Vagina (tissue), 2 donors: ENCODE measurements around the gene DNMBP. TPM values are rescaled to one million over a fixed set of nuclear protein-coding genes. Genes with fewer than 3 reads are reported as not detected.
"Not testable (repeated sequence)": the region's sequence is repeated elsewhere in the genome, so short reads cannot be mapped to it uniquely, and the experiment has no call there.

ENCODE experiments used
- DNase-seq, 2 donors: peaks; one replicate each; pipeline ENCODE4 v3.0.0-alpha.2; 2017; ENCODE audit errors: extremely low spot score in 2 of 2
- H3K27ac ChIP-seq: fragments of 200-600 bp; sonication (generic); one replicate; pipeline ENCODE4 v1.5.1; 2019
- H3K27me3 ChIP-seq: fragments of 200-600 bp; sonication (generic); one replicate; pipeline ENCODE4 v1.5.1; 2019
- H3K36me3 ChIP-seq, 2 donors: fragments of 200-600 bp; sonication (generic); one replicate each; pipeline ENCODE4 v1.5.1; 2017 to 2019
- H3K4me1 ChIP-seq: fragments of 200-600 bp; sonication (generic); one replicate; pipeline ENCODE4 v1.5.1; 2019
- H3K4me3 ChIP-seq, 2 donors: fragments of 200-600 bp; sonication (generic); 1 replicate in 1 of 2; 2 replicates in 1 of 2; pipeline ENCODE4 v1.5.1; 2016 to 2019
- H3K9me3 ChIP-seq: fragments of 200-600 bp; sonication (generic); one replicate; pipeline ENCODE4 v1.5.1; 2019
- POLR2A ChIP-seq, 2 donors: fragments of 450-650 bp; IDR thresholded peaks; one replicate each; pipeline ENCODE4 v1.6.1; 2017; ENCODE audit warnings: antibody characterized with exemption in 2 of 2, mild to moderate bottlenecking in 2 of 2, moderate library complexity in 2 of 2
- POLR2AphosphoS5 ChIP-seq, 2 donors: sonication (generic); formaldehyde crosslinking; IDR thresholded peaks; one replicate each; pipeline ENCODE4 v1.9.0; 2017; ENCODE audit warnings: antibody characterized with exemption in 2 of 2, mild to moderate bottlenecking in 2 of 2, low read depth in 1 of 2; ENCODE audit not compliant: insufficient read depth in 1 of 2
- intact Hi-C: fragments of 100-400 bp; cut with DNase I; formaldehyde crosslinking; loops from one replicate; pipeline ENCODE4 v1.15.1; 2023
- total RNA-seq: library from RNA; depleted of rRNA; stranded (reverse); fragments of >200 nt; gene quantifications from one replicate; pipeline ENCODE4 v1.2.3, GENCODE V29; 2016
- TF ChIP-seq, protein P1 (sequence below), 3 experiments: fragments of 450-650 bp in 2 of 3; fragments of 200-600 bp in 1 of 3; sonication (generic) in 1 of 3; IDR thresholded peaks; one replicate each; pipeline ENCODE4 v1.5.1; 2017 to 2019; ENCODE audit warnings: antibody characterized with exemption in 3 of 3, mild to moderate bottlenecking in 2 of 3, moderate library complexity in 2 of 3

DNMBP gene
- total RNA-seq, 1 donor from 2014 or later = 31.9 TPM

DNA sequence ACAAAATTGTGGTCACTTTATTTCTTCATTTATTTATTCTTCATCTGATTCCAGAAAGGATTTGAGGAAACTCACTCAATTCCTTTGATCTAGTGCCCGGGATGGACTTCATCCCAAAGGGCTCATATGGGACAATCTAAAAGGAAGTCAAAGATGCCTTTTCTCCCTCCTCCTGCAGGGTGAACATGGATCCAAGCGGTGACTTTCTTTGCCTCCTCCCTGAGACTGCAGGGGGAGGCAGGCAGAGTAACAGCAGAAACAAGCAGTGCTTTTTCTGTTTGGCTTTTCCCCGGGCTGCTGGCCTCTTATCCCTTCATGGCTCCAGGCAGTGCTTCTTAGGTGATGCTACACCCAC, 10.0 kb upstream of the DNMBP start:
- H3K27me3 ChIP-seq = no peaks in the 10 kb centered on the region
- DNase-seq = no peak
- H3K9me3 ChIP-seq = no peaks in the 10 kb centered on the region
- H3K27ac ChIP-seq = no peak overlapping the region
- intact Hi-C loops = no loop called here
- no peaks in the 10 kb centered on the region for H3K36me3 ChIP-seq
- peaks cover 4% of the 10 kb centered on the region for H3K4me1 ChIP-seq
- no peak overlapping the region for H3K4me3 ChIP-seq
- TF ChIP-seq, protein P1, sequence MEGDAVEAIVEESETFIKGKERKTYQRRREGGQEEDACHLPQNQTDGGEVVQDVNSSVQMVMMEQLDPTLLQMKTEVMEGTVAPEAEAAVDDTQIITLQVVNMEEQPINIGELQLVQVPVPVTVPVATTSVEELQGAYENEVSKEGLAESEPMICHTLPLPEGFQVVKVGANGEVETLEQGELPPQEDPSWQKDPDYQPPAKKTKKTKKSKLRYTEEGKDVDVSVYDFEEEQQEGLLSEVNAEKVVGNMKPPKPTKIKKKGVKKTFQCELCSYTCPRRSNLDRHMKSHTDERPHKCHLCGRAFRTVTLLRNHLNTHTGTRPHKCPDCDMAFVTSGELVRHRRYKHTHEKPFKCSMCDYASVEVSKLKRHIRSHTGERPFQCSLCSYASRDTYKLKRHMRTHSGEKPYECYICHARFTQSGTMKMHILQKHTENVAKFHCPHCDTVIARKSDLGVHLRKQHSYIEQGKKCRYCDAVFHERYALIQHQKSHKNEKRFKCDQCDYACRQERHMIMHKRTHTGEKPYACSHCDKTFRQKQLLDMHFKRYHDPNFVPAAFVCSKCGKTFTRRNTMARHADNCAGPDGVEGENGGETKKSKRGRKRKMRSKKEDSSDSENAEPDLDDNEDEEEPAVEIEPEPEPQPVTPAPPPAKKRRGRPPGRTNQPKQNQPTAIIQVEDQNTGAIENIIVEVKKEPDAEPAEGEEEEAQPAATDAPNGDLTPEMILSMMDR (IDR thresholded peaks at IDR 0.05) = no peak
- TF ChIP-seq POLR2AphosphoS5 (IDR thresholded peaks at IDR 0.05; ENCODE audit: insufficient read depth in 1 of 2, low read depth in 1 of 2) (no peak), POLR2A (IDR thresholded peaks at IDR 0.05) (no peak)

DNA sequence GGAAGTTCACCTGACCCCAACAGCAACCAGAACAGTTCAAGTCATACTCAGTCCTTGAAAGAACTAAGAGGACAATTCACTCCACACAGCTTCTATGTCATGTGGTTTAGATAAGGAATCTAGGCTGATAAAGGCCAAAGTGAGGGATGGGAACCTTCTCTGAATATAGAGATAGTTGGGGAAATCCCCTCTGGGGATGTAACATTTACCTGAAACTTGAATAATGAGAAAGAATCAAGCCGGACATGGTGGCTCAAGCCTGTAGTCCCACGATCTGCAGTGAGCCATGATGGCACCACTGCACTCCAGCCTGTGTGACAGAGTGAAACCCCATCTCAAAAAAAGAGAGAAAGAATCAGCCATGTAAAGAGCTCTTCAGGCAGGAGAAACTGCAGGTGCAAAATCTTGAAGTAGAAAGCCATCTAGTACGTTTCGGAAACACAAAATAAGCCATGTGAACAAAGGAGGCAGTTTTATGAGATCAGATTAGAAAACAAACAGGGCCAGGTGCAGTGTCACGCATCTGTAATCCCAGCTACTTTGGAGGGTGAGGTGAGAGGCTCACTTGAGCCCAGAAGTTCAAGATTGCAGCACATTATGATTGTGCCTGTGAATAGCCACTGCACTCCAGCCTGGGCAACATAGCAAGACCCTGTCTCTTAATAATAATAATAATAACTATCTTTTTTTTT, 4.5 kb upstream of the DNMBP start:
- H3K4me1 ChIP-seq = no peaks in the 10 kb centered on the region
- H3K9me3 ChIP-seq = no peaks in the 10 kb centered on the region
- intact Hi-C loops = no loop called here
- DNase-seq = no peak
- TF ChIP-seq POLR2AphosphoS5 (IDR thresholded peaks at IDR 0.05; ENCODE audit: insufficient read depth in 1 of 2, low read depth in 1 of 2) = no peak
- TF ChIP-seq, protein P1 (IDR thresholded peaks at IDR 0.05) = no peak
- no peak for TF ChIP-seq POLR2A (IDR thresholded peaks at IDR 0.05)
- no peak overlapping the region for H3K27ac ChIP-seq
- H3K36me3 ChIP-seq = no peaks in the 10 kb centered on the region
- H3K27me3 ChIP-seq = no peaks in the 10 kb centered on the region
- H3K4me3 ChIP-seq = no peak overlapping the region

DNA sequence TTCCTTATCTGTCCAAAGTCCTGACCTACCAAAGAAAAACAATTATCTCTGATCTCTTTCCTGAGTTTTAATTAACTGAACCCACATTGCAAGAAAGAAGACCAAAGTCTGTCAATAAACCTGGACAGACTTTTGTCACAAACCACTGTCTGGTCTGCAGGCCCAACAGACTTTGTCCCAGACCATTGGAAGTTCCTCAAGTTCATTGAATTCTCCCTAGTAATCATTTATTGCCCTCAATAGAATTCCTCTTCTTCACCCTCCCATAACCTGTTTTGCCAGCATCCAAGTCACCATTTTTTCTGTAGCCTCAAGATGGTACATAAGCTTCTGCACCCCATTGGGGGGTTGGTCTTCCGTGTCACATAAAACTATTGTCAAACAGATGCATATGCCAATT, 3.9 kb upstream of the DNMBP start:
- Histone ChIP-seq H3K27ac (no peak overlapping the region), H3K36me3 (no peaks in the 10 kb centered on the region), H3K27me3 (no peaks in the 10 kb centered on the region), H3K4me3 (no peak overlapping the region), H3K9me3 (no peaks in the 10 kb centered on the region), H3K4me1 (no peaks in the 10 kb centered on the region)
- no peak for TF ChIP-seq POLR2AphosphoS5 (IDR thresholded peaks at IDR 0.05; ENCODE audit: insufficient read depth in 1 of 2, low read depth in 1 of 2)
- TF ChIP-seq, protein P1 (IDR thresholded peaks at IDR 0.05) = no peak
- no peak for TF ChIP-seq POLR2A (IDR thresholded peaks at IDR 0.05)
- DNase-seq = no peak
- intact Hi-C loops = no loop called here

DNA sequence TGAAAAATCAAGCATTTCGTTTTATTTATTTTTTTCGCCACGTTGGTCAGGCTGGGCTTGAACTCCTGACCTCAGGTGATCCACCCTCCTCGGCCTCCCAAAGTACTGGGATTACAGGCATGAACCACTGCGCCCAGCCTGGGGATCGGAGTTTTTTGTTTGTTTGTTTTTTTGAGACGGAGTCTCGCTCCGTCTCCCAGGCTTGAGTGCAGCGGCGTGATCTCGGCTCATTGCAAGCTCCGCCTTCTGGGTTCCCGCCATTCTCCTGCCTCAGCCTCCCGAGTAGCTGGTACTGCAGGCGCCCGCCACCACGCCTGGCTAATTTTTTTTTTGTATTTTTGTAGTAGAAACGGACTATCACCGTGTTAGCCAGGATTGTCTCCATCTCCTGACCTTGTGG, 2.2 kb upstream of the DNMBP start:
- H3K27ac ChIP-seq, H3K4me3 ChIP-seq, intact Hi-C loops, DNase-seq, H3K27me3 ChIP-seq, H3K36me3 ChIP-seq, H3K9me3 ChIP-seq: not testable (repeated sequence)
- peaks cover 15% of the 10 kb centered on the region for H3K4me1 ChIP-seq

DNA sequence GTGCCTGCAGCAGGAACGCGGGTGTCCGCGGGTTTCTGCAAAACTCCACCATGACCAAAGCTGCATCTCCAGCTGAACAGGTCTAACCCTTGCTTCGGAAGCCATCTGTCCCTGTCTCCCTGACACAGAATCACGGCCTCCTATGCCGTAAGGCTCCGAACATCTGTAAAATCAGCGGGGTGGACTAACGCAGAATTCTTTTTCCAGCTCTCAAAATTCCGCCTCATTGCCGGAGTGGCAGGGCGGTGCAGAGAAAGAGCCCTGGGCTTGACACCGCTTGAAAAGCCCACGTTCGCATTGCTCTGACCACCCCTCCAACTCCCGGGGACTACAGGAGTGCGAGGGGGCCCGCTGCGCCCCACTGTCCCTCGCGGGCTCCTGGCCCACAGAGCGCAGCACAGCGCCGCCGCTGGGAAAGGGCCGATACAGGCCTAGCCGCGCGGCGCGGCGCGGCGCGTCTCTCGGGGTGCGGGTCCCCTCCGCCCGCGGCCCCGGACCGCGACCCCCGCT, 409 bp downstream of the DNMBP start:
- H3K9me3 ChIP-seq = no peaks in the 10 kb centered on the region
- H3K4me3 ChIP-seq = peak overlapping the region; percentile 82 to 95
- intact Hi-C loops = no loop called here
- TF ChIP-seq POLR2A (IDR thresholded peaks at IDR 0.05) (no peak), POLR2AphosphoS5 (IDR thresholded peaks at IDR 0.05; ENCODE audit: insufficient read depth in 1 of 2, low read depth in 1 of 2) (peak in 1 of 2 donors; percentile 58)
- TF ChIP-seq, protein P1 (IDR thresholded peaks at IDR 0.05) = peak in 2 of 3 experiments; percentile 21 to 25
- peaks cover 41% of the 10 kb centered on the region for H3K4me1 ChIP-seq
- H3K36me3 ChIP-seq = no peaks in the 10 kb centered on the region
- H3K27me3 ChIP-seq = no peaks in the 10 kb centered on the region
- peak overlapping the region; percentile 92 for H3K27ac ChIP-seq
- no peak for DNase-seq
